ENCODE measurements around the gene FOXP1.

The FOXP1 gene

GRCh38 chr3:70926835-70927234 is 656.7 kb downstream of the FOXP1 start:
- no peak for TF ChIP-seq CTCF (IDR thresholded peaks at IDR 0.05; ENCODE audit: low read depth, low read length, missing control alignments)
- DNase-seq: no peak
- in situ Hi-C loops (cut with HindIII; ENCODE audit: low pct_ligation_motif_present, low sequenced_read_pairs): no loop called here
- Histone ChIP-seq H3K36me3 (replicated peaks) (no peaks in the 10 kb centered on the region), H3K27me3 (replicated peaks) (no peaks in the 10 kb centered on the region), H3K4me3 (ENCODE audit: low read depth, low read length) (no peak overlapping the region), H3K27ac (no peak overlapping the region)

- Histone ChIP-seq H3K27me3 (replicated peaks) (no peaks in the 10 kb centered on the region), H3K36me3 (replicated peaks) (no peaks in the 10 kb centered on the region), H3K4me3 (ENCODE audit: low read depth, low read length) (no peak overlapping the region), H3K27ac (peak overlapping the region; percentile 71)
- in situ Hi-C loops (cut with HindIII; ENCODE audit: low pct_ligation_motif_present, low sequenced_read_pairs): no loop called here
- no peak for TF ChIP-seq CTCF (IDR thresholded peaks at IDR 0.05; ENCODE audit: low read depth, low read length, missing control alignments)
- DNase-seq: no peak
Observed at GRCh38 chr3:70919661-70920060, 663.9 kb downstream of the FOXP1 start.

DNA sequence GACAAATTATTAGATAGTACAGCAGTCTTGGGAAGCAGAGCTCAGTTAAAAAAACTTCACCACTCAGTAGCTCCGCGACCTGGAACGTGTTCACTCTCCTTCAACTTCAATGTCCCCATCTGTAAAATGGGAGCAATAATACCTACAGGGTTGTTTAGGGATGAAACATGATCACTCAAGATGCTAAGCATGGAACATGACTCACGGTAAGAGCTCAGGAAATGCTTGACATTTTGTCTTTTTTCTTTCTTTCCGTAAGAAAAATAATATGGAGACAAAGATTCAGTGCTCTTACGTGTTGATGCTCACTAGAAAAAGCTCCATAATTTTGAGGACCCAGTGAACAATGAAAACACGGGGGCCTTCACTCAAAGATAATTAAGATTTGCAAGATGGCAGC is 664.4 kb downstream of the FOXP1 start:
- in situ Hi-C loops (cut with HindIII; ENCODE audit: low pct_ligation_motif_present, low sequenced_read_pairs): no loop called here
- Histone ChIP-seq H3K36me3 (replicated peaks) (no peaks in the 10 kb centered on the region), H3K4me3 (ENCODE audit: low read depth, low read length) (no peak overlapping the region), H3K27me3 (replicated peaks) (no peaks in the 10 kb centered on the region), H3K27ac (peak overlapping the region; percentile 71)
- TF ChIP-seq CTCF (IDR thresholded peaks at IDR 0.05; ENCODE audit: low read depth, low read length, missing control alignments): no peak
- DNase-seq: peak; percentile 43

GRCh38 chr3:70916375-70917055 is 667.0 kb downstream of the FOXP1 start:
- H3K36me3 ChIP-seq (replicated peaks): no peaks in the 10 kb centered on the region
- no peak overlapping the region for H3K4me3 ChIP-seq (ENCODE audit: low read depth, low read length)
- TF ChIP-seq CTCF (IDR thresholded peaks at IDR 0.05; ENCODE audit: low read depth, low read length, missing control alignments): no peak
- DNase-seq: no peak
- H3K27me3 ChIP-seq (replicated peaks): no peaks in the 10 kb centered on the region
- in situ Hi-C loops (cut with HindIII; ENCODE audit: low pct_ligation_motif_present, low sequenced_read_pairs): no loop called here
- H3K27ac ChIP-seq: no peak overlapping the region

DNA sequence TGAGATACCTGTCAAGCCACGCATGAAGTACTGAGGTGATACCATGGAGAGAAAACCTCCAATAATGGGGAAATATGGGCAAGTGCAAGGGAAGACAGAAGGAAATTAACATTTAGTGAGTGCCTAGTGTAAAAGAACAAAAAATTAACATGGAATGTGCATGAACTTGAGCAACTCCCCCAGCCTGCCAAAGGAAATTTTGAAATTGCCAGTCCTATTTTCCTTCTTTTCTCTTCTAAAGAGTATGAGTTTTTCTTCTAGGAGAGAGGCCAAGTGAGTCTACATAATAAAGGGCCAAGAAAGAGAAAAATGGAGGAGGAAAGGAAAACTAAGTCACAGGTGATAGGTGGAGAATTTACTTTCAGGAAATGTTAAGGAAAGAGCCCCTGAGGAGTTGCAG is 668.7 kb downstream of the FOXP1 start:
- Histone ChIP-seq H3K4me3 (ENCODE audit: low read depth, low read length) (no peak overlapping the region), H3K27ac (no peak overlapping the region), H3K27me3 (replicated peaks) (no peaks in the 10 kb centered on the region), H3K36me3 (replicated peaks) (no peaks in the 10 kb centered on the region)
- DNase-seq: no peak
- no peak for TF ChIP-seq CTCF (IDR thresholded peaks at IDR 0.05; ENCODE audit: low read depth, low read length, missing control alignments)
- in situ Hi-C loops (cut with HindIII; ENCODE audit: low pct_ligation_motif_present, low sequenced_read_pairs): no loop called here

DNA sequence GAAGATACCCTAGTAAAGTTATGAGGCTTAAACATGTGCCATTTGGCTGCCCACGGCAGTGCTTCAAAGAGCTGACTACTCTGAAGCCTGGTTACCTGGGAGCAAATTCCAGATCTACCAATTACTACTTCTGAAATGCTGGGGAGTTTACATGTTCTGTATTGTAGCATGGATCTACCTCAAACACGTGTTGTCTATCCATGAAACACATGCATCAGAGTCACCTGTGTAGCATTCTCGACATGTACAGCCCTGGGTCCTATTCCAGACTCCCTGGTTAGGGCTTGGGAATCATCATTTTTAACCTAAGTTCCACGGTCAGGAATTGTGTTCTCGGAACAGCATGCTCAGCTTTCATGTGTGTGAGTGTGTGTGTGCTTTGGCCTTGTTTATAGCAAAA is 671.8 kb downstream of the FOXP1 start:
- in situ Hi-C loops (cut with HindIII; ENCODE audit: low pct_ligation_motif_present, low sequenced_read_pairs): no loop called here
- H3K4me3 ChIP-seq (ENCODE audit: low read depth, low read length): no peak overlapping the region
- no peaks in the 10 kb centered on the region for H3K27me3 ChIP-seq (replicated peaks)
- TF ChIP-seq CTCF (IDR thresholded peaks at IDR 0.05; ENCODE audit: low read depth, low read length, missing control alignments): no peak
- H3K27ac ChIP-seq: no peak overlapping the region
- no peak for DNase-seq
- H3K36me3 ChIP-seq (replicated peaks): no peaks in the 10 kb centered on the region
